Glomerular endothelial cell (primary cell): ENCODE measurements around the gene CDPF1. TPM values are rescaled to one million over a fixed set of nuclear protein-coding genes. Genes with fewer than 3 reads are reported as not detected.

Experiments
- total RNA-seq: library from RNA; depleted of rRNA; stranded (reverse); fragments of >200 nt; gene quantifications from 2 replicates; pipeline ENCODE4 v1.2.3, GENCODE V29; 2015

CDPF1 gene
- total RNA-seq, 1 donor from 2014 or later, result 11.2 TPM

Other genes starting within 250 kb of the CDPF1 start
- 7.0 and 17.4 TPM in 2 replicates for gene PPARA, start 99.8 kb downstream of the CDPF1 start, total RNA-seq
- gene PKDREJ, start 13.1 kb upstream of the CDPF1 start, total RNA-seq, result not detected in 2 replicates
- gene TTC38, start 17.7 kb upstream of the CDPF1 start, total RNA-seq, result 31.3 and 51.4 TPM in 2 replicates
- gene GTSE1, start 46.6 kb upstream of the CDPF1 start, total RNA-seq, result 1.5 and 7.5 TPM in 2 replicates
- 28.1 and 34.3 TPM in 2 replicates for gene TRMU, start 85.4 kb upstream of the CDPF1 start, total RNA-seq